ENCODE measurements around the gene EFCAB5.

DNA sequence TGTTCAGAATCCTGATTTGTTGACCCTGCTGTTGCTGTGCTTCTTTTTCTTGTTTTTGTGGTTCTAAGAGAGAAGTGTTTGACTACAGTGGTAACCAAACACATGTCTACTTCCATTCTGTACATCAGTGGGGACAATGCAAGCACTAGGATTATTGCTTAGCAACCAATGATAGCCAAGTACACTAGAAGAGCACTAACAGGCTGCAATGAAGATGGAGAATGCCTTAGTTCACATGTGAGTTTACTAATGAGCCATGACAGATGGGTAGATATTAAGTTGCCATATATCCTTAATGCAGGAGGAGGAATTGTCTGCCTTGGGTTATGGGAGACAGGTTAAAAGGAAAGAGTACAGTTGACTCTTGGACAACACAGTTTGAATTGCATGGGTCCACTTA lies 8.3 kb downstream of the EFCAB5 start:
- TF ChIP-seq, protein P1, sequence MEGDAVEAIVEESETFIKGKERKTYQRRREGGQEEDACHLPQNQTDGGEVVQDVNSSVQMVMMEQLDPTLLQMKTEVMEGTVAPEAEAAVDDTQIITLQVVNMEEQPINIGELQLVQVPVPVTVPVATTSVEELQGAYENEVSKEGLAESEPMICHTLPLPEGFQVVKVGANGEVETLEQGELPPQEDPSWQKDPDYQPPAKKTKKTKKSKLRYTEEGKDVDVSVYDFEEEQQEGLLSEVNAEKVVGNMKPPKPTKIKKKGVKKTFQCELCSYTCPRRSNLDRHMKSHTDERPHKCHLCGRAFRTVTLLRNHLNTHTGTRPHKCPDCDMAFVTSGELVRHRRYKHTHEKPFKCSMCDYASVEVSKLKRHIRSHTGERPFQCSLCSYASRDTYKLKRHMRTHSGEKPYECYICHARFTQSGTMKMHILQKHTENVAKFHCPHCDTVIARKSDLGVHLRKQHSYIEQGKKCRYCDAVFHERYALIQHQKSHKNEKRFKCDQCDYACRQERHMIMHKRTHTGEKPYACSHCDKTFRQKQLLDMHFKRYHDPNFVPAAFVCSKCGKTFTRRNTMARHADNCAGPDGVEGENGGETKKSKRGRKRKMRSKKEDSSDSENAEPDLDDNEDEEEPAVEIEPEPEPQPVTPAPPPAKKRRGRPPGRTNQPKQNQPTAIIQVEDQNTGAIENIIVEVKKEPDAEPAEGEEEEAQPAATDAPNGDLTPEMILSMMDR (conservative IDR thresholded peaks at IDR 0.05; ENCODE audit: low read depth, low read length), result no peak
- TF ChIP-seq EZH2phosphoT487 (IDR thresholded peaks at IDR 0.05; ENCODE audit: borderline replicate concordance, low read length) (no peak), EZH2 (IDR thresholded peaks at IDR 0.05; ENCODE audit: low read length, unreplicated experiment) (no peak)
